Measurements from ENCODE around the gene CYTH3.

Gene CYTH3

DNA sequence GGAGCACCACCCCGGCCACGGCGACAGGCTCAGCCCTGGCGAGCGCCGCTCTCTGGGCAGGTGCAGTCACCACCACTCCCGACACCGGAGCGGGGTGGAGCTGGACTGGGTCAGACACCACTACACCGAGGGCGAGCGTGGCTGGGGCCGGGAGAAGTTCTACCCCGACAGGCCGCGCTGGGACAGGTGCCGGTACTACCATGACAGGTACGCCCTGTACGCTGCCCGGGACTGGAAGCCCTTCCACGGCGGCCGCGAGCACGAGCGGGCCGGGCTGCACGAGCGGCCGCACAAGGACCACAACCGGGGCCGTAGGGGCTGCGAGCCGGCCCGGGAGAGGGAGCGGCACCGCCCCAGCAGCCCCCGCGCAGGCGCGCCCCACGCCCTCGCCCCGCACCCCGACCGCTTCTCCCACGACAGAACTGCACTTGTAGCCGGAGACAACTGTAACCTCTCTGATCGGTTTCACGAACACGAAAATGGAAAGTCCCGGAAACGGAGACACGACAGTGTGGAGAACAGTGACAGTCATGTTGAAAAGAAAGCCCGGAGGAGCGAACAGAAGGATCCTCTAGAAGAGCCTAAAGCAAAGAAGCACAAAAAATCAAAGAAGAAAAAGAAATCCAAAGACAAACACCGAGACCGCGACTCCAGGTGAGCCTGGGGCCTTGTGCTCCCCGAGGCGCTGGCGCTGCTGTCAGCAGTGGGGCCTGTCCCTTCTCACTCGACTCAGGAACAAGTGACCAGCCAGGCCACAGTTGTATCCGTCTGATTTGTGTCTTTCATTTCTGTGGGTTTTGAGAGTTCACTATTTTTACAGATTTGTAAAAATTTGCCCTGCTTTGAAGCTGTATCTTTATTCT, 117.7 kb downstream of the CYTH3 start:
- H2BK120ac ChIP-seq (ENCODE audit: low read depth, low read length): no peak overlapping the region
- no peak for DNase-seq (ENCODE audit: low spot score)
- peaks cover 46 to 99% of the 10 kb centered on the region in 2 donors for H3K36me3 ChIP-seq (replicated peaks in 1 of 2; ENCODE audit: control insufficient read depth in 2 of 2, insufficient read depth in 2 of 2, low read length in 2 of 2)
- no peak overlapping the region for H2BK5ac ChIP-seq (ENCODE audit: low read length)
- H2AK5ac ChIP-seq (ENCODE audit: low read depth, low read length): no peak overlapping the region
- no peaks in the 10 kb centered on the region for H3K4me1 ChIP-seq (ENCODE audit: control insufficient read depth in 2 of 2, insufficient read depth in 1 of 2, low read depth in 1 of 2, low read length in 2 of 2)
- no peak overlapping the region for H3K4me2 ChIP-seq (ENCODE audit: insufficient read depth, low read length, poor library complexity, severe bottlenecking)
- no peaks in the 10 kb centered on the region for H3K9me3 ChIP-seq (replicated peaks in 1 of 2; ENCODE audit: control insufficient read depth in 2 of 2, insufficient read depth in 1 of 2, low read depth in 1 of 2, low read length in 2 of 2)
- H4K91ac ChIP-seq (ENCODE audit: low read depth, low read length, poor library complexity): no peak overlapping the region
- H2AFZ ChIP-seq (ENCODE audit: low read length): no peak overlapping the region
- no peak overlapping the region for H2BK12ac ChIP-seq (ENCODE audit: low read length)
- no peaks in the 10 kb centered on the region for H3K27me3 ChIP-seq (ENCODE audit: control insufficient read depth in 3 of 3, insufficient read depth in 3 of 3, low read depth in 1 of 3, low read length in 3 of 3)
- peaks cover 8% of the 10 kb centered on the region for H3K79me1 ChIP-seq (ENCODE audit: low read depth, low read length)
- no peak overlapping the region for H2BK15ac ChIP-seq (ENCODE audit: low read length)
- no peak overlapping the region for H4K8ac ChIP-seq (ENCODE audit: low read depth, low read length)
- H3K27ac ChIP-seq (replicated peaks; ENCODE audit: low read length): no peak overlapping the region
- H3K14ac ChIP-seq (ENCODE audit: low read length): no peak overlapping the region
- H3K4ac ChIP-seq (ENCODE audit: low read length): no peak overlapping the region
- H3K23ac ChIP-seq (ENCODE audit: low read depth, low read length, poor library complexity): no peak overlapping the region
- no CpG with 5 or more reads among the region's 64 CpGs for WGBS, 2 donors (ENCODE audit: extremely low coverage in 2 of 2, insufficient read length in 2 of 2, insufficient replicate concordance in 1 of 2)
- H3K4me3 ChIP-seq (ENCODE audit: low read length in 2 of 2): no peak overlapping the region
- H3K18ac ChIP-seq (ENCODE audit: low read length): no peak overlapping the region
- no peak overlapping the region for H3K9ac ChIP-seq (ENCODE audit: low read depth, low read length, poor library complexity)

DNA sequence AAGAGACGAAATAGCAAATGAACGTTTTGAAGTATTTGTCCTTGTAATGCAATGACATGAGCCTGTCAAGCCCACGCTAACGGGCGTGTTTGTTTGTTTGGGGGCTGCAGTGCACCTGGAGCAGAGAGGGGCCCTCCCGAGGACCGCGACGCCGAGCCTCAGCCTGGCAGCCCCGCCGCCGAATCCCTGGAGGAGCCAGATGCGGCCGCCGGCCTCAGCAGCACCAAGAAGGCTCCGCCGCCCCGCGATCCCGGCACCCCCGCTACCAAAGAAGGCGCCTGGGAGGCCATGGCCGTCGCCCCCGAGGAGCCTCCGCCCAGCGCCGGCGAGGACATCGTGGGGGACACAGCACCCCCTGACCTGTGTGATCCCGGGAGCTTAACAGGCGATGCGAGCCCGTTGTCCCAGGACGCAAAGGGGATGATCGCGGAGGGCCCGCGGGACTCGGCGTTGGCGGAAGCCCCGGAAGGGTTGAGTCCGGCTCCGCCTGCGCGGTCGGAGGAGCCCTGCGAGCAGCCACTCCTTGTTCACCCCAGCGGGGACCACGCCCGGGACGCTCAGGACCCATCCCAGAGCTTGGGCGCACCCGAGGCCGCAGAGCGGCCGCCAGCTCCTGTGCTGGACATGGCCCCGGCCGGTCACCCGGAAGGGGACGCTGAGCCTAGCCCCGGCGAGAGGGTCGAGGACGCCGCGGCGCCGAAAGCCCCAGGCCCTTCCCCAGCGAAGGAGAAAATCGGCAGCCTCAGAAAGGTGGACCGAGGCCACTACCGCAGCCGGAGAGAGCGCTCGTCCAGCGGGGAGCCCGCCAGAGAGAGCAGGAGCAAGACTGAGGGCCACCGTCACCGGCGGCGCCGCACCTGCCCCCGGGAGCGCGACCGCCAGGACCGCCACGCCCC, 118.5 kb downstream of the CYTH3 start:
- H3K4ac ChIP-seq (ENCODE audit: low read length): no peak overlapping the region
- H3K9ac ChIP-seq (ENCODE audit: low read depth, low read length, poor library complexity): no peak overlapping the region
- no peaks in the 10 kb centered on the region for H3K27me3 ChIP-seq (ENCODE audit: control insufficient read depth in 3 of 3, insufficient read depth in 3 of 3, low read depth in 1 of 3, low read length in 3 of 3)
- no peaks in the 10 kb centered on the region for H3K4me1 ChIP-seq (ENCODE audit: control insufficient read depth in 2 of 2, insufficient read depth in 1 of 2, low read depth in 1 of 2, low read length in 2 of 2)
- H3K4me2 ChIP-seq (ENCODE audit: insufficient read depth, low read length, poor library complexity, severe bottlenecking): no peak overlapping the region
- H2AK5ac ChIP-seq (ENCODE audit: low read depth, low read length): no peak overlapping the region
- H3K18ac ChIP-seq (ENCODE audit: low read length): no peak overlapping the region
- no peak overlapping the region for H4K91ac ChIP-seq (ENCODE audit: low read depth, low read length, poor library complexity)
- H3K27ac ChIP-seq (replicated peaks; ENCODE audit: low read length): no peak overlapping the region
- no peak for DNase-seq (ENCODE audit: low spot score)
- H2BK5ac ChIP-seq (ENCODE audit: low read length): no peak overlapping the region
- no peak overlapping the region for H4K8ac ChIP-seq (ENCODE audit: low read depth, low read length)
- no peak overlapping the region for H2BK15ac ChIP-seq (ENCODE audit: low read length)
- H3K23ac ChIP-seq (ENCODE audit: low read depth, low read length, poor library complexity): no peak overlapping the region
- H2BK12ac ChIP-seq (ENCODE audit: low read length): no peak overlapping the region
- no CpG with 5 or more reads among the region's 91 CpGs for WGBS, 2 donors (ENCODE audit: extremely low coverage in 2 of 2, insufficient read length in 2 of 2, insufficient replicate concordance in 1 of 2)
- no peak overlapping the region for H3K14ac ChIP-seq (ENCODE audit: low read length)
- no peak overlapping the region for H2AFZ ChIP-seq (ENCODE audit: low read length)
- no peak overlapping the region for H3K4me3 ChIP-seq (ENCODE audit: low read length in 2 of 2)
- H3K36me3 ChIP-seq (replicated peaks in 1 of 2; ENCODE audit: control insufficient read depth in 2 of 2, insufficient read depth in 2 of 2, low read length in 2 of 2): peaks cover 53 to 99% of the 10 kb centered on the region in 2 donors
- H3K79me1 ChIP-seq (ENCODE audit: low read depth, low read length): peaks cover 8% of the 10 kb centered on the region
- H2BK120ac ChIP-seq (ENCODE audit: low read depth, low read length): no peak overlapping the region
- no peaks in the 10 kb centered on the region for H3K9me3 ChIP-seq (replicated peaks in 1 of 2; ENCODE audit: control insufficient read depth in 2 of 2, insufficient read depth in 1 of 2, low read depth in 1 of 2, low read length in 2 of 2)

DNA sequence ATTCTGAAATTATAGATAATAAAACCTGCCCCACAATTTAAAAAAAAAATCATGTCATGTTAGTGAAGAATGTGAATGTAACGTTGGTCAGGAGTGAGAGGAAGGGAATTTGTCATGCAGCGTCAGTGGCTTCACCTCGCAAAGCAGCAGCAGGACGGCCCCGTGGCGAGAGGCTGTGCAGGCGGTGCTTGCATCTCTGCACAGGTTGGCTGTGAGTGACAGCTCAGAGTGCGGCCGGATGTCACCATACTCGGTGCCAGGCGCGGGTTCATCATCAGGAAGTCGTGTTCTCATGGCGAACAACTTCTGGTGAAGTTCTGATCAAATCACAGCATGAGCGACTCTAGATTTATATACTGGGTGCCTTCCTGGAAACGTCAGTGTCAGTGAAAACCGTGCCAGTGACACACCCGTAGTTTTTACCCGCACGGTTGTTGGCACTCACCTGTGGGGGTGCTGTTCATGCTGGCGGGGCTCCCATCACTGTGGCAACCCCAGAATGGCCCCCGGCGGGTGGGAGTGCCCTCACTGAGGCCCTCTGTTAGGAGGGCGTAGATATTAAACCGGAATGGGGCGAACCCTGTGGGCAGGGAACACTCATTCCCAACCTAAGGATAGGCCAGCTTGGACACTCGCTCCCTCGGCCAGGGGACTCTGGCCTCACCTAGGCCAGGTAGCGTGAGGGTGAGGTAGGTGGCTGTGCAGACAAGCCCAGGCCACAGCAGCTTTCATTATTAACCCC, 120.3 kb downstream of the CYTH3 start:
- no peak overlapping the region for H2AK5ac ChIP-seq (ENCODE audit: low read depth, low read length)
- peaks cover 52 to 100% of the 10 kb centered on the region in 2 donors for H3K36me3 ChIP-seq (replicated peaks in 1 of 2; ENCODE audit: control insufficient read depth in 2 of 2, insufficient read depth in 2 of 2, low read length in 2 of 2)
- H4K8ac ChIP-seq (ENCODE audit: low read depth, low read length): peak overlapping the region; percentile 74
- H3K9ac ChIP-seq (ENCODE audit: low read depth, low read length, poor library complexity): no peak overlapping the region
- DNase-seq (ENCODE audit: low spot score): no peak
- no peak overlapping the region for H3K14ac ChIP-seq (ENCODE audit: low read length)
- H4K91ac ChIP-seq (ENCODE audit: low read depth, low read length, poor library complexity): no peak overlapping the region
- H2BK12ac ChIP-seq (ENCODE audit: low read length): no peak overlapping the region
- H2BK15ac ChIP-seq (ENCODE audit: low read length): no peak overlapping the region
- H3K27me3 ChIP-seq (ENCODE audit: control insufficient read depth in 3 of 3, insufficient read depth in 3 of 3, low read depth in 1 of 3, low read length in 3 of 3): no peaks in the 10 kb centered on the region
- peak overlapping the region; percentile 50 for H3K23ac ChIP-seq (ENCODE audit: low read depth, low read length, poor library complexity)
- H2BK120ac ChIP-seq (ENCODE audit: low read depth, low read length): no peak overlapping the region
- no peak overlapping the region for H3K27ac ChIP-seq (replicated peaks; ENCODE audit: low read length)
- no peak overlapping the region for H3K4me3 ChIP-seq (ENCODE audit: low read length in 2 of 2)
- no peak overlapping the region for H2AFZ ChIP-seq (ENCODE audit: low read length)
- H3K4ac ChIP-seq (ENCODE audit: low read length): no peak overlapping the region
- no peak overlapping the region for H3K18ac ChIP-seq (ENCODE audit: low read length)
- H3K4me1 ChIP-seq (ENCODE audit: control insufficient read depth in 2 of 2, insufficient read depth in 1 of 2, low read depth in 1 of 2, low read length in 2 of 2): no peaks in the 10 kb centered on the region
- H3K9me3 ChIP-seq (replicated peaks in 1 of 2; ENCODE audit: control insufficient read depth in 2 of 2, insufficient read depth in 1 of 2, low read depth in 1 of 2, low read length in 2 of 2): no peaks in the 10 kb centered on the region
- peaks cover 2% of the 10 kb centered on the region for H3K79me1 ChIP-seq (ENCODE audit: low read depth, low read length)
- H3K4me2 ChIP-seq (ENCODE audit: insufficient read depth, low read length, poor library complexity, severe bottlenecking): no peak overlapping the region
- no peak overlapping the region for H2BK5ac ChIP-seq (ENCODE audit: low read length)
- WGBS, 2 donors (ENCODE audit: extremely low coverage in 2 of 2, insufficient read length in 2 of 2, insufficient replicate concordance in 1 of 2): no CpG with 5 or more reads among the region's 29 CpGs
